Measurements from ENCODE around the gene SLC17A9.

SLC17A9 gene

GRCh38 chr20:63009988-63010769 lies 57.7 kb downstream of the SLC17A9 start:
- Histone ChIP-seq H3K27me3 (replicated peaks; ENCODE audit: control insufficient read depth, insufficient read depth, low read length) (no peaks in the 10 kb centered on the region; the same call in 1 of the 2 replicates), H3K4me3 (replicated peaks; ENCODE audit: low read depth, low read length) (peak overlapping the region; percentile 95)
- peak; percentile 91 for DNase-seq (ENCODE audit: extremely low read depth, insufficient read length)

DNA sequence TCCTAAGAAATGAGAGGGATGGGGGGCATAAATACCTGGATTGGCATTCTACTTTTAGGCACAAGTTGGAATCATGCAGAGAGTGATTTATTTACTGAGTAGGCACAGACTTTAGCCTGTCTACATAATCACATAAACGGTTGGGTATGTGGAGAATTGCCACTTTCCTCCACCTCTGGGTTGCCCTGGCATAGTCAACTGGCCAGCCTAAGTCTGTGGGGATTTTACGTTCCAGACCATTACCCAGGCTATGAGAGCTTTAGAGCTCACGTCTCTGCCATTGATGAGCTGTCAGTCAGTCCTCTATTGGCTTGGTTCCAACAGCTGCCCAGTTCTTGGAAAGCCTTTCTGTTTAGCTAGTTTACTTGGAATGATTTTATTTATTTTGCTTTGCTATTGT lies 59.3 kb downstream of the SLC17A9 start:
- Histone ChIP-seq H3K4me3 (replicated peaks; ENCODE audit: low read depth, low read length) (no peak overlapping the region), H3K27me3 (replicated peaks; ENCODE audit: control insufficient read depth, insufficient read depth, low read length) (no peaks in the 10 kb centered on the region; the same call in 1 of the 2 replicates)

More at GRCh38 chr20:63009988-63010769, 57.7 kb downstream of the SLC17A9 start:
- TF ChIP-seq, protein P1, sequence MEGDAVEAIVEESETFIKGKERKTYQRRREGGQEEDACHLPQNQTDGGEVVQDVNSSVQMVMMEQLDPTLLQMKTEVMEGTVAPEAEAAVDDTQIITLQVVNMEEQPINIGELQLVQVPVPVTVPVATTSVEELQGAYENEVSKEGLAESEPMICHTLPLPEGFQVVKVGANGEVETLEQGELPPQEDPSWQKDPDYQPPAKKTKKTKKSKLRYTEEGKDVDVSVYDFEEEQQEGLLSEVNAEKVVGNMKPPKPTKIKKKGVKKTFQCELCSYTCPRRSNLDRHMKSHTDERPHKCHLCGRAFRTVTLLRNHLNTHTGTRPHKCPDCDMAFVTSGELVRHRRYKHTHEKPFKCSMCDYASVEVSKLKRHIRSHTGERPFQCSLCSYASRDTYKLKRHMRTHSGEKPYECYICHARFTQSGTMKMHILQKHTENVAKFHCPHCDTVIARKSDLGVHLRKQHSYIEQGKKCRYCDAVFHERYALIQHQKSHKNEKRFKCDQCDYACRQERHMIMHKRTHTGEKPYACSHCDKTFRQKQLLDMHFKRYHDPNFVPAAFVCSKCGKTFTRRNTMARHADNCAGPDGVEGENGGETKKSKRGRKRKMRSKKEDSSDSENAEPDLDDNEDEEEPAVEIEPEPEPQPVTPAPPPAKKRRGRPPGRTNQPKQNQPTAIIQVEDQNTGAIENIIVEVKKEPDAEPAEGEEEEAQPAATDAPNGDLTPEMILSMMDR (IDR thresholded peaks at IDR 0.05; ENCODE audit: insufficient read depth, low read length, poor library complexity, severe bottlenecking) = no peak
- no peaks in the 10 kb centered on the region; the same call in 1 of the 2 replicates for H3K36me3 ChIP-seq (ENCODE audit: control insufficient read depth, insufficient read depth, low read length)

GRCh38 chr20:63013207-63013606 lies 60.7 kb downstream of the SLC17A9 start:
- DNase-seq (ENCODE audit: extremely low read depth, insufficient read length) = no peak
- Histone ChIP-seq H3K4me3 (replicated peaks; ENCODE audit: low read depth, low read length) (no peak overlapping the region), H3K27me3 (replicated peaks; ENCODE audit: control insufficient read depth, insufficient read depth, low read length) (no peaks in the 10 kb centered on the region), H3K36me3 (ENCODE audit: control insufficient read depth, insufficient read depth, low read length) (peaks cover 9% of the 10 kb centered on the region)
- TF ChIP-seq, protein P1 (IDR thresholded peaks at IDR 0.05; ENCODE audit: insufficient read depth, low read length, poor library complexity, severe bottlenecking) = no peak

More for the DNA sequence above, 59.3 kb downstream of the SLC17A9 start:
- DNase-seq (ENCODE audit: extremely low read depth, insufficient read length) = no peak
- TF ChIP-seq, protein P1 (IDR thresholded peaks at IDR 0.05; ENCODE audit: insufficient read depth, low read length, poor library complexity, severe bottlenecking) = no peak
- peaks cover 6% of the 10 kb centered on the region for H3K36me3 ChIP-seq (ENCODE audit: control insufficient read depth, insufficient read depth, low read length)

DNA sequence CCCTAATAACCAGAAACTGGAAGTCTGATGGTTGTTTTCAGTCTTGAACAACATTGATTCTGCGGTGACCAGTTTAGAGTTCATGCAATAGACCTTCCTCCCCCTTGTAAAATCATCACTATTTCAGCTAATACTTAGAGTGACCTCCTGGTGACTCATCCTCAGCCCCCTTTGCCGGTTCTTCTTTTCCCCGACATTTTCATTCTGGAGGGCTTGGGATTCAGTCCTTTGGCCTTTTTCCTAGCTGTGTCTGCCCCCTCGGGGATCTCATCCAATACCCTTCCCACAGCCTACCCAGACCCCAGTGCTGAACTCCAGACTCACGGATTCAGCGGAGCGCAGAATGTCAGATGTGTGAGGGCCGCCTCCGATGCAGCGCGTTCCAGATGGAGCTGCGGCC lies 61.8 kb downstream of the SLC17A9 start:
- Histone ChIP-seq H3K27me3 (replicated peaks; ENCODE audit: control insufficient read depth, insufficient read depth, low read length) (no peaks in the 10 kb centered on the region), H3K36me3 (ENCODE audit: control insufficient read depth, insufficient read depth, low read length) (peaks cover 9% of the 10 kb centered on the region), H3K4me3 (replicated peaks; ENCODE audit: low read depth, low read length) (no peak overlapping the region)
- TF ChIP-seq, protein P1 (IDR thresholded peaks at IDR 0.05; ENCODE audit: insufficient read depth, low read length, poor library complexity, severe bottlenecking) = no peak
- no peak for DNase-seq (ENCODE audit: extremely low read depth, insufficient read length)

- TF ChIP-seq, protein P1 (IDR thresholded peaks at IDR 0.05; ENCODE audit: insufficient read depth, low read length, poor library complexity, severe bottlenecking) = no peak
- Histone ChIP-seq H3K27me3 (replicated peaks; ENCODE audit: control insufficient read depth, insufficient read depth, low read length) (no peaks in the 10 kb centered on the region), H3K36me3 (ENCODE audit: control insufficient read depth, insufficient read depth, low read length) (peaks cover 9% of the 10 kb centered on the region), H3K4me3 (replicated peaks; ENCODE audit: low read depth, low read length) (peak overlapping the region; percentile 33)
- no peak for DNase-seq (ENCODE audit: extremely low read depth, insufficient read length)
These were observed 62.2 kb downstream of the SLC17A9 start for GRCh38 chr20:63014710-63015109.
